Gastrocnemius medialis (tissue), 4 donors: ENCODE measurements around the gene WNK4.

Source experiments
- CTCF ChIP-seq, 5 experiments: fragments of 450-650 bp in 3 of 5; fragments of 200-600 bp in 2 of 5; sonication (generic) in 2 of 5; IDR thresholded peaks in 4 of 5; conservative IDR thresholded peaks in 1 of 5; 1 replicate in 4 of 5; 2 replicates in 1 of 5; pipeline ENCODE4 v1.5.1; 2016 to 2019; ENCODE audit warnings: antibody characterized with exemption in 5 of 5, mild to moderate bottlenecking in 3 of 5, moderate library complexity in 3 of 5
- POLR2A ChIP-seq, 2 donors: fragments of 450-650 bp; IDR thresholded peaks; one replicate each; pipeline ENCODE4 v1.6.1; 2017; ENCODE audit warnings: antibody characterized with exemption in 2 of 2, mild to moderate bottlenecking in 2 of 2, moderate library complexity in 2 of 2

GRCh38 chr17:42814633-42815399 lies 34.4 kb downstream of the WNK4 start:
- TF ChIP-seq CTCF (IDR thresholded peaks at IDR 0.05 in 4 of 5, conservative IDR thresholded peaks at IDR 0.05 in 1 of 5) (no peak), POLR2A (IDR thresholded peaks at IDR 0.05) (no peak)
